Prostate gland (tissue), 2 donors: ENCODE results near the gene SSPN. TPM values are rescaled to one million over a fixed set of nuclear protein-coding genes. Genes with fewer than 3 reads are reported as not detected.
A peak's percentile ranks its signal among the peaks of the same experiment; 100 is the strongest.

Source experiments
- DNase-seq: peaks from one replicate; pipeline ENCODE4 v3.0.0-alpha.2; 2019; ENCODE audit warnings: low spot score
- H3K27ac ChIP-seq, 2 donors: fragments of 200-600 bp; sonication (generic); 2 replicates each; pipeline ENCODE4 v1.5.1; 2017 to 2019
- H3K27me3 ChIP-seq: fragments of 200-600 bp; sonication (generic); replicated peaks from 2 replicates; pipeline ENCODE4 v1.5.1; 2019; ENCODE audit not compliant: insufficient read depth
- H3K36me3 ChIP-seq, 2 donors: fragments of 200-600 bp; sonication (generic); 1 replicate in 1 of 2; 2 replicates in 1 of 2; pipeline versions ENCODE4 v1.5.1 to v1.8.1; 2017 to 2019
- H3K4me1 ChIP-seq: fragments of 200-600 bp; sonication (generic); replicated peaks from 2 replicates; pipeline ENCODE4 v1.5.1; 2019
- H3K4me3 ChIP-seq, 2 donors: fragments of 200-600 bp; sonication (generic); 2 replicates each; pipeline ENCODE4 v1.5.1; 2017 to 2019
- H3K9me3 ChIP-seq: fragments of 200-600 bp; sonication (generic); 2 replicates; pipeline ENCODE4 v1.5.1; 2017
- POLR2A ChIP-seq: fragments of 450-650 bp; IDR thresholded peaks from one replicate; pipeline ENCODE4 v1.6.1; 2016; ENCODE audit warnings: antibody characterized with exemption, mild to moderate bottlenecking
- POLR2AphosphoS5 ChIP-seq: sonication (generic); formaldehyde crosslinking; IDR thresholded peaks from one replicate; pipeline ENCODE4 v1.6.1; 2017; ENCODE audit warnings: antibody characterized with exemption
- WGBS: methylation state at CpG from one replicate; pipeline ENCODE4 v1.1.5; 2018; 5-methylcytosine and 5-hydroxymethylcytosine counted together
- intact Hi-C: fragments of 100-400 bp; cut with DNase I; formaldehyde crosslinking; loops from one replicate; pipeline ENCODE4 v1.14.2; 2022
- total RNA-seq, 2 donors: library from RNA; depleted of rRNA; stranded (reverse); fragments of >200 nt; gene quantifications; one replicate each; pipeline ENCODE4 v1.1.0, GENCODE V29; 2016
- TF ChIP-seq, protein P1 (sequence below), 4 experiments: fragments of 200-600 bp in 2 of 4; fragments of 450-650 bp in 2 of 4; sonication (generic) in 2 of 4; IDR thresholded peaks; 1 replicate in 3 of 4; 2 replicates in 1 of 4; pipeline ENCODE4 v1.5.1; 2016 to 2019; ENCODE audit warnings: antibody characterized with exemption in 4 of 4, mild to moderate bottlenecking in 2 of 4, moderate library complexity in 2 of 4

The SSPN gene
- total RNA-seq, 2 donors from 2014 or later, result 17.0 to 29.5 TPM

DNA sequence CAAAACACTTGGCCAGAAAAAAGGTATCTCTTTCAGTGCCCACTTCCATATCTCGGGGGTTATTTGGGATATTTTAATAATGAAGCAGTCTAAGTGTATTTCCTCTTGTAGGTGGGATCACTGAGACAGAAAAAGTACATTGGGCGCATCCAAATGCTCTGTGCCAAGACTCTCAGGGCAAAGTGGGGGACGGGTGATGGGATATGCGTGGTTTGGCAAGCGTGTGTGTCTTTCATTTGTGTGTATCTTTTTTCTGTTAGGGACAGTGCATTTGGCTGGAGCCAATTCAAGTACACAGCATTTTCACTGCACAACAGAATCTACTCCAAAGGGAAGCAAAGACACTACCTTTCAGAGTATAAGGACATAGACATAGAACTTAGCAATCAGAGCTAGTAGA is 29.3 kb downstream of the SSPN start:
- intact Hi-C loops, result no loop called here
- 79% methylated on average over 5 of the region's 5 CpGs for WGBS

DNA sequence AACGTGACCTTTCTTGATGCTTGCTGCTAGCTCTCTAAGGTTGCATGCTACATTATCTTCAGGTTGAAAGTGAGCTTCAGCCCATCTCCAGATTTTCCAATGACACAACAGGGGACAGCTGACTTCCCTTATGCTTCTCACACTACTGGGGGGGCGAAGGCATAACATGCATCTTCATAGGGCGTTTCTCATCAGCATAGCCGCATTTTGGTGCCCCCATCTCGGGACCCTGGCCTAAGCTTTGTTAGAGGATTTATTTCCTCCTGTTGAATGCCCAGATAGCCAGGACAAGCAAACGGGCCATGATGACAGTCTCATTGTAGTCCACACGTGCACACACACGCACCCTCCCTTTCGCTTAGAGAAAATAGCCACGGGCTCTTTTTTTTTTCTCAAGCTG is 30.7 kb downstream of the SSPN start:
- Histone ChIP-seq H3K9me3 (no peaks in the 10 kb centered on the region), H3K4me1 (no peaks in the 10 kb centered on the region), H3K27me3 (no peaks in the 10 kb centered on the region), H3K4me3 (peak overlapping the region; percentile 22 to 30), H3K27ac (peak overlapping the region; percentile 48 to 61), H3K36me3 (no peaks in the 10 kb centered on the region)
- WGBS, result 57% methylated on average over 10 of the region's 10 CpGs
- intact Hi-C loops, result no loop called here
- TF ChIP-seq POLR2AphosphoS5 (no peak), POLR2A (no peak)
- TF ChIP-seq, protein P1, sequence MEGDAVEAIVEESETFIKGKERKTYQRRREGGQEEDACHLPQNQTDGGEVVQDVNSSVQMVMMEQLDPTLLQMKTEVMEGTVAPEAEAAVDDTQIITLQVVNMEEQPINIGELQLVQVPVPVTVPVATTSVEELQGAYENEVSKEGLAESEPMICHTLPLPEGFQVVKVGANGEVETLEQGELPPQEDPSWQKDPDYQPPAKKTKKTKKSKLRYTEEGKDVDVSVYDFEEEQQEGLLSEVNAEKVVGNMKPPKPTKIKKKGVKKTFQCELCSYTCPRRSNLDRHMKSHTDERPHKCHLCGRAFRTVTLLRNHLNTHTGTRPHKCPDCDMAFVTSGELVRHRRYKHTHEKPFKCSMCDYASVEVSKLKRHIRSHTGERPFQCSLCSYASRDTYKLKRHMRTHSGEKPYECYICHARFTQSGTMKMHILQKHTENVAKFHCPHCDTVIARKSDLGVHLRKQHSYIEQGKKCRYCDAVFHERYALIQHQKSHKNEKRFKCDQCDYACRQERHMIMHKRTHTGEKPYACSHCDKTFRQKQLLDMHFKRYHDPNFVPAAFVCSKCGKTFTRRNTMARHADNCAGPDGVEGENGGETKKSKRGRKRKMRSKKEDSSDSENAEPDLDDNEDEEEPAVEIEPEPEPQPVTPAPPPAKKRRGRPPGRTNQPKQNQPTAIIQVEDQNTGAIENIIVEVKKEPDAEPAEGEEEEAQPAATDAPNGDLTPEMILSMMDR (IDR thresholded peaks at IDR 0.05), result no peak
- DNase-seq, result no peak

More for the DNA sequence above, 29.3 kb downstream of the SSPN start:
- no peaks in the 10 kb centered on the region for H3K27me3 ChIP-seq
- no peak overlapping the region for H3K27ac ChIP-seq
- H3K36me3 ChIP-seq, result no peaks in the 10 kb centered on the region
- H3K4me1 ChIP-seq, result no peaks in the 10 kb centered on the region
- H3K4me3 ChIP-seq, result no peak overlapping the region
- no peak for DNase-seq
- no peak for TF ChIP-seq POLR2AphosphoS5
- TF ChIP-seq, protein P1 (IDR thresholded peaks at IDR 0.05), result no peak
- no peak for TF ChIP-seq POLR2A
- no peaks in the 10 kb centered on the region for H3K9me3 ChIP-seq

DNA sequence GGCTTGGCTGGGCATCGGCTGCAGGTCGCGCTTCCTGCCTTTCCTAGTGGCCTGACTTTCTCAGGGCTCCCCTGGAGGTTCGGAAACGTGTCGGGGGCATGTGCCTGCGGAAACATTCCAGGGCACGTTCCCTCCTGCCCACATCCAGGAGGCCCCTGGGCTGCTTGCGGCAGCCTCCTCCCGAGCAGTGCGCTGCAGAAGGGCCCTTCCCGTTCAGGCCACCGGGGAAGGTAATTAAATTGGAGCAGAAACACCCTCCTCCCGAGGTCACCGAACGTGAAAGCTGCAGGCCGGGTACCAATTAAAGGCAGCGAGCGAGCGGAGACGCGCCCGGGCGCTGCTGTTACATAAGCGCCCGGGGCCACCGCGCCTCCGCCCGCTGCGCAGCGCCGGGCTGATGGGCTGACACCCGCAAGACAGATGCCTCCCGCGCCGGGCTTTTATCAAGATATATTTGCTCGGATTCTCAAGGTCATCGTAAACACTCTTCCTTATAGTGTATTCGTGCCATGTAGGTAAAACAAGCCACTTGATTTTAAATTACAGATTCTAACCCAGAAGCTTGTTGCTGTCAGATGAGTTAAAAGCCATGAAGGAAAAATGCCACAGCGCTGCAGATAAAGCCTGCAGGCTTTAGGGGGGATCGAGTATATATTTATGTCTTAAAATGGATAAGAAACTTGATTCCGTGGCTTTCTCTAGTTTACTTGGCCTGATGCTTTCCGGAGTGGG is 31.4 kb downstream of the SSPN start:
- TF ChIP-seq, protein P1 (IDR thresholded peaks at IDR 0.05), result peak in 2 of 4 experiments; percentile 15 to 18
- TF ChIP-seq POLR2AphosphoS5 (peak; percentile 9), POLR2A (peak; percentile 32)
- Histone ChIP-seq H3K4me3 (peak overlapping the region; percentile 22 to 30), H3K27me3 (no peaks in the 10 kb centered on the region), H3K36me3 (no peaks in the 10 kb centered on the region), H3K27ac (peak overlapping the region; percentile 48 to 61), H3K9me3 (no peaks in the 10 kb centered on the region), H3K4me1 (no peaks in the 10 kb centered on the region)
- intact Hi-C loops, result no loop called here
- DNase-seq, result peak; percentile 51
- 4% methylated on average over 44 of the region's 44 CpGs for WGBS

DNA sequence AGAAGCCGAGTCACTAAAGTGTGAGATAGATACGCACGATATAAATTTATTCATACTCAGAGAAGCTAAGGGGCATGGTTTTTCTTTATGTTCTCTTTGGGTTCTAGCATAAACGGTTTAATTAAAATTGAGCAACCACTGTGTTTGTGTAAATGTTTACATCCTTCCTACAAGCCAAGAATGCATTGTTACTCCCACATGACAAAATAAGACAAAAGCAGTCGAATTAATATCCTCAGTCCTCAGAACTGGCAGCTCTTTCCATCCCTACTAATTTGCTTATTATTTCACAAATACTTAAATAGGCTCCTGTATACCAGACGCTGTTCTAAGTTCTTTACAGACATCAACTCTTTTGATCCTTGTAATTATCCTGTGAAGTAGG is 32.0 kb downstream of the SSPN start:
- intact Hi-C loops, result no loop called here
- no peaks in the 10 kb centered on the region for H3K4me1 ChIP-seq
- H3K27me3 ChIP-seq, result no peaks in the 10 kb centered on the region
- no peak for DNase-seq
- TF ChIP-seq, protein P1 (IDR thresholded peaks at IDR 0.05), result no peak
- TF ChIP-seq POLR2A (no peak), POLR2AphosphoS5 (no peak)
- H3K27ac ChIP-seq, result peak overlapping the region; percentile 48 to 61
- H3K4me3 ChIP-seq, result peak overlapping the region in 1 of 2 donors; percentile 22
- no peaks in the 10 kb centered on the region for H3K9me3 ChIP-seq
- WGBS, result 40% methylated on average over 6 of the region's 6 CpGs
- no peaks in the 10 kb centered on the region for H3K36me3 ChIP-seq

DNA sequence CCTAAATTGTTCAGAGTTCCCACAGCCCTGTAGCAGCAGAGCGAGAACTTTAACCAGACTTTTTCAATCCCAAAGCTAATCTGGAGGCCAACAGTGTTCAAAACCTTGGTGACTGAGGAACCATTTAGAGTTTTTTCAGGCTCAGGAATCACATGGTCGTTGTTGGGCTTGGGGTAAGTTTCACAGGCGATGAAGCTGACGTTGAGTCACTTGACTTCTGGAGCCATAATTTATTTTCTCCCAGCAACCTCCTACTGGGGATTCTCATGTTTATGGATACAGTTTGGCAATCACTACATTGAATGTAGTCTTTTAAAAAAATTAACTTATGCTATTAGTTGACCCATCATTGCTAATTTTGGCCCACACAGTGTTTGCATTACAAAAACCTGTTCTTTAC is 34.5 kb downstream of the SSPN start:
- TF ChIP-seq, protein P1 (IDR thresholded peaks at IDR 0.05), result no peak
- no peak for TF ChIP-seq POLR2AphosphoS5
- no peak for TF ChIP-seq POLR2A
- WGBS, result 91% methylated on average over 4 of the region's 4 CpGs
- intact Hi-C loops, result no loop called here

More for the DNA sequence above, 34.5 kb downstream of the SSPN start:
- no peaks in the 10 kb centered on the region for H3K4me1 ChIP-seq
- no peaks in the 10 kb centered on the region for H3K27me3 ChIP-seq
- no peaks in the 10 kb centered on the region for H3K36me3 ChIP-seq
- no peak for DNase-seq
- no peaks in the 10 kb centered on the region for H3K9me3 ChIP-seq
- no peak overlapping the region for H3K4me3 ChIP-seq
- H3K27ac ChIP-seq, result no peak overlapping the region
